NAMALWA (cell line): ENCODE data around the gene KAT7.

Experiments used
- DNase-seq: peaks from one replicate; pipeline ENCODE4 v3.0.0-alpha.2; 2015; ENCODE audit warnings: low spot score

The KAT7 gene

GRCh38 chr17:49760932-49761558, 27.4 kb upstream of the KAT7 start:
- DNase-seq = no peak

DNA sequence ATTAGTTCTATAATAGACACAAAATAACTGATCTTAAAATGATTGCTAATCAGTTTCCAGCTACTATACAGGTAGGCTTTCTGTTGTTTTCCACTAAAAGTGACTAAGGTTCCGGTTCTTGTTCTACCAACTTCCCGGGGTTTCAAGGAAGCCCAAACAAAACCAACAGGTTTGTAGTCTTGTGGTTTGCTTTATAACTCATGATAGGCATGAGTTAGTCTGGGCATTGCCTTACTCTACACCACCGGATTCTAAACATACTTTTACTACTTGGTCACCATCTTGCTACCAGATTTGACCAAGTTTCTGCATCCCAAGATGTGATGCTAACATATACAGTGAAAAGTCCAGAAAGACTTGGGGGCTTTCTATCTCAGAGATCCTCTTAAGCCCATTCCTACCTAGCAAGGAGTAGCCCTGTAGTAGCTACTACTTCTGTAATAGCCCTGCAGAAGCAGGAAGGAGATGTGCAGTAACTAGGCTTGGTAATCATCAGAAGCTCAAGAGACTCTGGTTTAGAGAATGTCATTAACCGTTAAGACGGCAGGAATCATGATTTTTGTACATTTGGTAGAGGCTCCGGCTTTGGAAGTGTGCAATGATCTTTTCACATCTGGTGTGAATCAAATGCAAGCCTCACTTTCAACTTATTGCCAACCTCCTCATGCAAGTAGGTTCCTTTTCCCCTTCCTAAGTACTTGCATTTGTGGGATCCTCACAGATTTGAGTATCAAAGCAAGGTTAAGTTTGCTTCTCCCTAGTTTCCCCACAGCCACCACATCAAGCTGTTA, 26.1 kb upstream of the KAT7 start:
- DNase-seq = peak; percentile 20

GRCh38 chr17:49763735-49764558, 24.5 kb upstream of the KAT7 start, which contains the start of gene FAM117A:
Gene FAM117A (minus strand): TSS chr17:49764131. CDS start chr17:49764087, 44 bp downstream.
- DNase-seq = peak; percentile 100

DNA sequence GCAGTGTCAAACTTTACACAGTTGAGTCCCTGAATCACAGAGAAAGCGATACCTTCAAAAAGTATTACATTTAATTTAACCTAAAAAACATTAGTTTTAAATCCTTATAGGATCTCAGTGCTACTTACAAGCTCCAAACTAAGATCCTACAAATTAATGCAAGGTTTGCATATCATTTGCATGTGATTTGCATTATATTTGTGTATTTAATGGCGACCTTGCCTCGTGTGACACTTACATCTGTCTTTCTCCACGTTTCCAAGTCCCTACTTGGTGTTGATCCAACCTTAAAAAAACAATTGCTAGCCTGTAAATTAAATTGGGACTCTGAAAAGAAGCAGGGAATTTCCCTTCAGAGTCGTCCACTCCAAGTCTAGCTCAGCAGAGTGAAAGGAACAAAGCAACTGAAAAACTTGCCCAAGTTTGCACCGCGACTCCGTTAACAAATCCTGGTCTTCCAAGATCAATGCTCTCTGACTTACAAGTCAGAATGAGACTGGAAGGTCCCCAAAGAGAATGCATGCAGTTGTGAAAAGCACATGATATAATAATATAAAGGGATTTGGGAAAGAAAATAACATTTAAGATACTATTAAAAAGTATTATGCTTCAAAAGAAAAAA, 23.8 kb upstream of the KAT7 start:
- no peak for DNase-seq

DNA sequence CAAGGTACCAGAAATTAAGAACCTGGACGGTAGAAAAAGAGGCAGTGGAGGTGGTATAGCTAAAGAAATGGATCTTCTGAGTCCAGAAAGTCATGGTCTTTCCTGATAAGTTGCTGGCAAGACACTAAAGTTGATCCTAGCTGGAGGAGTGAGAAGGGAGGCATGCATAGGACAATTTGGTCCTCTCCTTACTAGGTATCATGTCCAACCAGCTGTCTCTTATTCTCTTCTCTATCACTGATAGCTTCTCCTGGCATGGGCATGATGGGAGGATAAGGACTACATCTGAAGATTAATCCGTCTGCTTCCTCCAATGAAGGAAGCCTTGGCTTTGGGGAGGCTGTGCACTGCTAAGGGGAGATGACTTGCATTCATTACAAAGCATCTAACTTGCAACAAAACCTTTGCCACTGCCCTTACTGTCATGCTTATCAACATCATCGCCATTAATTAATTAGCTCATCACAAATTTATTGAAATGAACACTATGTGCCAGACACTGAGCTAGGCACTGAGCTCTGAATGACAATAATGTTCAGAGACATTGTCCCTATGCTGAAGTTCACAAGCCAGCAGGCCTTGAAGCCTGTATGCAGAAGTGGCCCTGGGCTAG, 21.5 kb upstream of the KAT7 start:
- DNase-seq = no peak

GRCh38 chr17:49775546-49776260, 12.8 kb upstream of the KAT7 start:
- no peak for DNase-seq

DNA sequence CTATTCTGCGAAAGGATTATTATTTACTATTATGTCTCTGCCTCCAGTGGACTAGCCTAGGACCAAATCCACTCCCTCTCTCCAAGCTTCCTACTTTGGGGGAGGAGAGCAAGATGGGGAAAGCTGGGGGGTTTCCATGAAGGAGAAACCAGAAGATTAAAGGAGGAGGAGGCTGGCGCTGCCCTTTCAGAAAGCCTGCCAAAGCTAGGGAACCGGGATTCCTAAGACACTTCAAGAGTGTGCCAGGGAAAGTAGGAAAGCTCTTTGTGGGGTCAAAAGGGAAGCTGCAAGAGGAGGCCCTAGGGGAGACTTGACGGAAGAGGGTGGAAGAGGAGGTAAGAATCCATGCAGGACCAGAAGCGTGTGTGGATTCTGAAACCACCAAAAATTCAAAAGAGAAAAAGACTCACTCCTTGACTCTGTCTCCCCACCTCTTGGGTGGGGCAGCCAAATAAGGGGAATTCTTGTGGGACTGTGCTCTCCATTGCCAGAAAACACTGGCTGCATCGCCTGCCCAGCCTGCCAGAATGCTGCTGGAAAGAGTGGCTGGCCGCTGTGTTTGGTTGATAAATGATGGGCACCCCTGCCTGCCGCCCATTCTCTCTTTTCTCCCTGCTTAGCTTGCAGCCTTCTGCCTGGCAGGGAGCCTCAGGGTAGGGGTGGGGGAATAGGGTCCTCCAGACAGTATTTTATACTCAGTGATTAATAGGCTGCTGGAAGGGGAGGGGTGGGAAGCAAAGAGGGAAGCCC, 11.8 kb upstream of the KAT7 start:
- no peak for DNase-seq

DNA sequence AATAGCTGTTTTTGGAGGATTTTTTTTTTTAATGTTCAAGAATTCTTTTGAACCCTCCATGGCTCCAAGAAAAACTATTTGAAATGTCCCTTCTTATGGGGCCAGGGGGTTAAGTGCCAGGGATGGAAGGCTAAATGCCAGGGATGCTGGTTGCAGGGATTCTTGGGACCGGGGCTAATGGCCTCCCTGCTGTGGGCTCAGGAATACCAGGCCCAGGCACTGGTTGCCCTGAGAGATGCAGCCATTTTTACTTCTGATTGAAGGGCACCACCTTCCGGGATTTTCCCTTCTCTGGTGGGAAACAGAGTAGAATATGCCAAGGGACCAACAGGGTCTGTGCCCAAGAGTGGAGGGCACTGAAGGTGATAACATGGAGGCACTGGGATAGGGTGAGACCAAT, 10.9 kb upstream of the KAT7 start:
- no peak for DNase-seq

GRCh38 chr17:49779156-49779738, 9.2 kb upstream of the KAT7 start:
- no peak for DNase-seq

DNA sequence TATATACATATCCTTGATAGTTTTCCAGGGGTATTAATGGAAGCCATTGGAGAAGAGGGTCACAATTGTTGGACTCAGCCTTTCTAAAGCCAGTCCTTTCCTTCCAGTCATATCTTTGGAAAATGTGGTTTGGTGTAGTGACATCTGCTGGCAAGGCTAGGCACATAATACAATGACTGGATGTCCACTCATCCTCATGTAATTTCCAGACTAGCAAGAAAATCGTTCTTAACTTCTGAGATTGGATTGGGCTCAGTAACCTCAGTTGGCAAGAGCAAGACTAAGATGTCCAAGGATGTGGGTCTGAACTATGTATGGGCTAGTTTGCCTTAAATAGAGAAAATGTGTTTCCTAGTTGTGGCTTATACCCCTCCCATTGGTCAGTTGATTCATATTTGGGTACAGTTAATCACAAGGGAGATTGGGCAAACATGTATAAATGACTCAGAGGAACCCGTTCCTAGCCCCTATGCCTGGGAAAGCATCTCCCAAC, 8.7 kb upstream of the KAT7 start:
- DNase-seq = peak; percentile 41

DNA sequence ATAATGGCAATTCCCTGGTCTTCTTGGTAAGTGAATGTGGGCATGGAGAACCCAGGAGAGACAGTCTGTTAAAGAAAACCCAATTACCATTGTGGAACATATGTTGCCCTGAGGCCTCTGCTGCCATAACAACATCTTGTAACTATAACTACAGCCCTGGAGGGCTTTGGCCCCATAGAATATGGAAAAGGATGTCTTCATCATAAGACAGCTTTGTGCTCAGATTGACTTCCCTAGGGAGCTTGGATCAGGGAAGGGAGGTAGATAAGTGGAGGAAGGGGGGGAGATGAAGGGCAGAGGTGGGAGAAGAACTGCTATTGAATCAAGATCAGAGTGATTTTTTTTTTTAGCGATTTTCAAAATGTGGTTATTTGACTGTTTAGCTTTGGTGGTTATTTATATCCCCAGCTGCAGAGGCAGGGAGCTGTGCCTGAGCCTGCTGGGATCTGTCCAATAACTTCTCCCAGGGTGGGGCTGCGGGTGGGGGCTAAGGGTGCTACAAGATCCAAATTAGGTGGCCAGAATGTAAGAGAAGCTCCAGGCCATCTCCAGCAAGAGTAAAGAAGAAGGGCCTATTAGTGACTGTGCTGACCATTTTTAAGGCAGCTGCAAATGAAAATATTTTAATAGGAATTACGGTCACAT, 5.3 kb upstream of the KAT7 start:
- DNase-seq = no peak

GRCh38 chr17:49783791-49784190, 4.7 kb upstream of the KAT7 start:
- DNase-seq = no peak

DNA sequence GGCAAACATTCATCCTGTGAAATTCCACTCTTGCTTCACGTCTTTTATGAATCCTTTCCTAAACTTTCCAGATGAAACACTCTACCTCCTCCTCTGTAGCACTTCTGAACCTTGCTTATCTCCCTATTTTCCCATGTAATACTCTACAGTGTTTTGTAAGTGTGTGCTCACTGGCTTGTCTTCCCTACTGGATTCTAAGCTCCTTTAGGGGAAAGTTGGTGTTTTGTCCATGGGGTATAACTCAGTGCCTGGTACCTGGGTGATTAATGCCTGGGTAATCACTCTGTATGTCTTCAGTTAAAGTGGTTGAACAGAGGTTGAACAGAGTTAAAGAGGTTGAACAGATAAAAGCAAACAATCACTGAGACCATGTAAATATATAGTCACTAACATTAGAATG, 3.8 kb upstream of the KAT7 start:
- DNase-seq = no peak

DNA sequence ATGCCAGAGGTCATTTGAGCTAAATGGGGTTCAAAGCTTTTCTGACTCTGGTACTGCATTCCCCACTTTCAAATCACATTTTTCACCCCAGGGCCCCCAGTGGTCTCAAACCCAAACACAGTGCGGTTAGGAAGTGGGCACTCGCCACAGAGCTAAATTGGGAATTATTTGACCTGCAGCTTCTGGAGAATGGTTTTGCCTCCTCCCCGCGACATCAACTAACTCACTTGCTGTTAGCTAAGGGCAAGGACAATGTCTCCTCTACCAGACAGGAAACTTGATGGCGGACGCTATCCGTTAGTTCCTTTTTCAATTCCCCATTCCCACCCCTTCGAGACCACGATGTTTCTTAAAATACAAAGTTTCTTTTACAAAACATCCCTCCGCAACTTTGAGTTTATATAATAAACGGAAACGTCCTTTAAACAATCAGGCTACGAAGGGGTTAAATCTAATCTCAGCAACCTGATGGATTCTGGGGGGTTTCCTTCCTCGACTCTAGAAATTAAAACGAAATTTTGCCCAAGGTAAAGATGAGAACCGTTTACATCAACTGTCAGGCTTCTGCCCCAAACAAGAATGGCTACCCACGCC, 500 bp upstream of the KAT7 start:
- no peak for DNase-seq

GRCh38 chr17:49789243-49789578, 730 bp downstream of the KAT7 start:
- no peak for DNase-seq

DNA sequence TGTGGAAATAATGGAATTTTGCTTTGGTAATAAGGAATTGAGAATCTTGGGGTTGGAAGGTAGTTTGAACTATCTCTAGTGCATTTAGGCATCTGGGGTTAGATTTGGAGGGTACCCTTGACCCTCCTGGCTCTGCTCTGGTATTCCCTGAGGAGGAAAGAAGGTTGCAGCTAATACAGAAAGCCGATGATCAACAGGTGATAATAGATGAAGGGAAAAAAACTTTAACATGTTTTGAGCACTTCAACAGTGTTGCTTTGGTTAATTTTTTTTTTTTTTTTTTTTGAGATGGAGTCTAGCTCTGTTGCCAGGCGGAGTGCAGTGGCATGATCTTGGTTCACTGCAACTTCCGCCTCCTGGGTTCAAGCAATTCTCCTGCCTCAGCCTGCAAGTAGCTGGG, 4.8 kb downstream of the KAT7 start:
- no peak for DNase-seq

DNA sequence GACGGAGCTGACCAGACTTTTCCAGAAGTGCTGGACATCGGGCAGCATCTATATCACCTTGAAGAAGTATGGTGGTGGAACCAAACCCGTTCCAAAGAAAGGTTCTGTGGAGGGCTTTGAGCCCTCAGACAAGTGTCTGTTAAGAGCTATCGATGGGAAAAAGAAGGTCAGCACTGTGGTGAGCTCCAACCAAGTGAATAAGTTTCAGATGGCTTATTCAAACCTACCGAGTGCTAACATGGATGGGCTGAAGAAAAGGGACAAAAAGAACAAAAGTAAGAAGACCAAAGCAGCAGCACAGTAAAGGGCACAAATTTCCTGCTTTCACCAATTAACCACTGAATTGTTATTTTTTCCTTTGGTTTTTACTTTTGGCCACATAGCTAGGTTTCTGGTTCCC, 6.9 kb downstream of the KAT7 start:
- no peak for DNase-seq

DNA sequence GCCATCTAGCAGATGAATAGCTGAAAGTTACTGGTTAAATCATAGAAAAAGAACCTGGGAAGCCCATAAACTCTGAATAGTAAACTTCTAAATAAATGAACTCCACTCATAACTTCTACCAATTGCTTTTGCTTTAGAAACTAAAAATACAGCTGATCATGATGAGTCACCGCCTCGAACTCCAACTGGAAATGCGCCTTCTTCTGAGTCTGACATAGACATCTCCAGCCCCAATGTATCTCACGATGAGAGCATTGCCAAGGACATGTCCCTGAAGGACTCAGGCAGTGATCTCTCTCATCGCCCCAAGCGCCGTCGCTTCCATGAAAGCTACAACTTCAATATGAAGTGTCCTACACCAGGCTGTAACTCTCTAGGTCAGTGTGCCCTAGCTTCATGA, 9.7 kb downstream of the KAT7 start:
- no peak for DNase-seq

GRCh38 chr17:49798738-49799137, 10.3 kb downstream of the KAT7 start:
- DNase-seq = no peak
